Right cardiac atrium (tissue), 5 donors: Measurements from ENCODE around the gene RFX7. TPM values are rescaled to one million over a fixed set of nuclear protein-coding genes. Genes with fewer than 3 reads are reported as not detected.
A peak's percentile ranks its signal among the peaks of the same experiment; 100 is the strongest.

Experiments
- ATAC-seq, 2 donors: fragments of 200-7000 bp; cut with Tn5 transposase; one replicate each; pipeline versions ENCODE4 v1.8.0 to v1.9.1; 2020; ENCODE audit warnings: moderate library complexity in 2 of 2, mild to moderate bottlenecking in 1 of 2
- DNase-seq, 3 donors: peaks; one replicate each; pipeline ENCODE4 v3.0.0-alpha.2; 2020
- H3K27ac ChIP-seq: one replicate; pipeline ENCODE4 v1.5.1; 2013; ENCODE audit warnings: mild to moderate bottlenecking, low read length, control low read depth, moderate library complexity
- H3K27me3 ChIP-seq: one replicate; pipeline ENCODE4 v1.6.1; 2013; ENCODE audit not compliant: control insufficient read depth, insufficient read depth
- H3K4me1 ChIP-seq: one replicate; pipeline ENCODE4 v1.6.1; 2013; ENCODE audit warnings: low read length; ENCODE audit not compliant: control insufficient read depth, insufficient read depth
- H3K4me3 ChIP-seq: one replicate; pipeline ENCODE4 v1.5.1; 2013; ENCODE audit warnings: low read length, control low read depth
- H3K9me3 ChIP-seq: one replicate; pipeline ENCODE4 v1.6.1; 2013; ENCODE audit warnings: low read length; ENCODE audit not compliant: control insufficient read depth
- WGBS: extraction: QIAGEN DNeasy Blood & Tissue Kit; methylation state at CpG from one replicate; pipeline ENCODE4 v1.1.7; 2013; 5-methylcytosine and 5-hydroxymethylcytosine counted together
- intact Hi-C, 4 donors: fragments of 100-400 bp; cut with DNase I; formaldehyde crosslinking; loops; one replicate each; pipeline versions ENCODE4 v1.11.0 to v1.14.0; 2022 to 2023
- polyA plus RNA-seq: library from polyadenylated mRNA; stranded (reverse); fragments of 200-250 nt; gene quantifications from one replicate; pipeline ENCODE4 v1.2.3, GENCODE V29; 2013
- total RNA-seq, 4 donors: library from RNA; stranded (reverse); fragmentation: NEBNext Ultra II Directional; extraction: Animal tissue kit (Norgen Biotek cat#: 25700); gene quantifications; one replicate each; pipeline ENCODE4 v1.2.1, GENCODE V29; 2021
- donor health status: healthy with polysubstance abuse.
- donor health status: DM: no; HTN: yes; CAD: no.
- donor health status: DM: no; HTN: no; CAD: no.
- donor health status: DM: no; HTN: yes; CAD: no; lungs with severe emphysema.
- donor health status: DM: yes; HTN: yes; CAD: no.

The RFX7 gene
- total and polyA plus RNA-seq, 5 donors: 1.1 to 10.1 (median 8.6) TPM

DNA sequence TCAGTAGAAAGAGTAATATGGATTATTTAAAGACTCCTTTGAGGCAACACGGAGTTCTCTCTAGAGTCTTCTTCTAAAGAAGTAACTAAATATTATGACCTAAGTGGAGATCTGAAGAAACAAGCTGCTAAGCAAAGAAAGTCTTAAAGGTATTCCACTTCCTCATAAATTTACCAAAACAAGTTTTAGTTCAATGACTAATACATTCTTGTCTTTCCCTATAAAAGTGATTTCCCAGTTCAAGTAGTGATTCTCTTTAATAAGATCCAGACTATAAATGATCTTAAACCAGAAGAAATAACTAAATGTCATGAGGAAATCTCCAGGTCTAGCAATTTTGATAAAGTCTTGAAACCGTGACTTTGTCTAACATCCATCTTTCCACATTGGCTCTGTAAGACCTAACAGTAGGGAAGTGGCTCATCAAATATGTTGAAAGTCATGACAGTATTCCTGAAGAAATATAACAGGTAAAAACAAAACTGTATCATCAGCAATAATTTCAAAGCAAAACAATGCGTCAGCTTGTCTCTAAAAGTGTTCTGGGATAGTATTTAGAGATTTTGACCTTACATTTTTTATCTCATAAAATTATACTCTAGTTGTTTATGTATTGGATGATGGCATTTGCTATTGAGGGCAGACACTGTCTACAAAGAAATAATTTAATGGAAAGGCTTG, 198.5 kb downstream of the RFX7 start:
- DNase-seq: no peak
- Histone ChIP-seq H3K27me3 (no peaks in the 10 kb centered on the region), H3K9me3 (no peaks in the 10 kb centered on the region), H3K4me3 (no peak overlapping the region), H3K4me1 (no peaks in the 10 kb centered on the region), H3K27ac (no peak overlapping the region)
- no peak for ATAC-seq
- WGBS: 89% methylated on average over 3 of the region's 3 CpGs
- intact Hi-C loops: no loop called here

DNA sequence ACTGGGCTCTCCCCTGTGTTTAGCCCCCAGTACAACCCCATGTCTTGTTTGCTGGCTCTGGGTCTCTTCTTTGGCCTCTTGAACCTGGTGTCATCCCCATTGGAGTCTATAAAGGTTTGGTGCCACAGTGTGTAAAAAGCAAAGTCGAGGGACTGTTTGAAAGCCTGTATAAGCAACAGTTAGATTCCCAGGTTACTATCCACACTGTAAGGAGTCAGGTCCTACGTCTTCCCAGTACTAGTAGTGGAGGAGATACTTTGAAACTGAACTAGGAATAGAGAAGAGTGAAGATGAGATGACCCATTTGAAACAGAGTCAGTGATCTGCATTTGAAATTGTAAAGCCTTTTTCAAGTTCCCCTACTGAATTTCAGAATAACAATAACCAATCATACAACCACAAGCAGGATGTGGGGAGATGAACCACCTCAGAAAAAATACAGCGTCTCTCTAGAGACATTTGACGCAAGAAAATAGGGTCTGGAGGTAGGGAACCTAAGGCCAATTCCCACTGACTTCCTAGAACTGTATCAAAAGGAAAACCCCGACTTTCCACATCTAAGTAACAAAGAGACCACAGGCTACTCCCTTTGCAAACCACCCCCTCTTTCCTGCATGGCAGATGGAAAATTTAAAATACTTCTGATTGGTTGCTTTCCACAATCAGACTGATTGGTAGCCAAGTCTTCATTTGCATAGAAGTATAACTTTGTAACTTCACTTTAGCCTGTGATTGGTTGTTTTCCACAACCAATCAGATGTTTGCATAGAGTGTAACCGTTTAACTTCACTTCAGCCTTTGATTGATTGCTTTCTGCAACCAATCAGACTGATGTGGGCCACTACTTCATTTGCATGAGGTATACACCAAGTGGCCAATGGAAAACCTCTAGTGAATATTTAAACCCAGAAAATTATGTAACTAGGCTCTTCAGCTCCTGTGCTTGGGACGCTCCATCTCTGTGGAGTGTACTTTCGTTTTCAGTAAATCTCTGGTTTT, 200.4 kb downstream of the RFX7 start:
- no peak overlapping the region for H3K4me3 ChIP-seq
- ATAC-seq: no peak
- no peaks in the 10 kb centered on the region for H3K9me3 ChIP-seq
- 71% methylated on average over 8 of the region's 8 CpGs for WGBS
- H3K27ac ChIP-seq: no peak overlapping the region
- no peaks in the 10 kb centered on the region for H3K4me1 ChIP-seq
- DNase-seq: no peak
- intact Hi-C loops: no loop called here
- no peaks in the 10 kb centered on the region for H3K27me3 ChIP-seq

DNA sequence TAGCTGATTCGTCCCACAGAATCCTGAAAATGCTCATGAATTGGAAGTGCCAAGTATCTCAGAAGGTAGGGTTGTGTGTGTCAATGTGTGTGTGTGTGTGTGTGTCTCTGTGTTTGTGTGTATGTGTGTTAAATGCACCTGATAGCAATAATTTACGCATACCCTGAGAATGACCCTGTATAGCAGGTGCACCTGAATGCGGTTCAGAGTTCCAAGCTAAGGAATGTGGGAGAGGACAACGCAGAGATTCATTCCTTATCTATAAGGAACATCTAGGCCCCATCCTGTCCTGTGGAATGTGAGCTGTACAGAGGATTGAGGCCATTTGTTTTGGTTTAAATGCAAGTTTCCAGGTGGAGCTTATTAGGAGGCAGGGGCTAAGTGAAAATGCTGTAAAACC, 201.2 kb downstream of the RFX7 start:
- Histone ChIP-seq H3K4me1 (no peaks in the 10 kb centered on the region), H3K9me3 (no peaks in the 10 kb centered on the region), H3K27me3 (no peaks in the 10 kb centered on the region), H3K27ac (no peak overlapping the region), H3K4me3 (no peak overlapping the region)
- ATAC-seq (no peak), DNase-seq (no peak)
- WGBS: 73% methylated on average over 4 of the region's 4 CpGs
- intact Hi-C loops: no loop called here

- no peak overlapping the region for H3K4me3 ChIP-seq
- no peaks in the 10 kb centered on the region for H3K4me1 ChIP-seq
- 89% methylated on average over 1 of the region's 1 CpG for WGBS
- H3K27me3 ChIP-seq: no peaks in the 10 kb centered on the region
- H3K27ac ChIP-seq: no peak overlapping the region
- ATAC-seq: no peak
- DNase-seq: no peak
- H3K9me3 ChIP-seq: no peaks in the 10 kb centered on the region
- intact Hi-C loops: no loop called here
Observed at GRCh38 chr15:56042031-56042430, 201.6 kb downstream of the RFX7 start.

GRCh38 chr15:56040081-56041035, 203.3 kb downstream of the RFX7 start:
- Histone ChIP-seq H3K4me1 (no peaks in the 10 kb centered on the region), H3K27ac (no peak overlapping the region), H3K27me3 (no peaks in the 10 kb centered on the region), H3K9me3 (no peaks in the 10 kb centered on the region), H3K4me3 (no peak overlapping the region)
- ATAC-seq (peak; percentile 60 to 81), DNase-seq (peak in 2 of 3 donors; percentile 44 to 50)
- 54% methylated on average over 8 of the region's 8 CpGs for WGBS
- intact Hi-C loops: no loop called here

DNA sequence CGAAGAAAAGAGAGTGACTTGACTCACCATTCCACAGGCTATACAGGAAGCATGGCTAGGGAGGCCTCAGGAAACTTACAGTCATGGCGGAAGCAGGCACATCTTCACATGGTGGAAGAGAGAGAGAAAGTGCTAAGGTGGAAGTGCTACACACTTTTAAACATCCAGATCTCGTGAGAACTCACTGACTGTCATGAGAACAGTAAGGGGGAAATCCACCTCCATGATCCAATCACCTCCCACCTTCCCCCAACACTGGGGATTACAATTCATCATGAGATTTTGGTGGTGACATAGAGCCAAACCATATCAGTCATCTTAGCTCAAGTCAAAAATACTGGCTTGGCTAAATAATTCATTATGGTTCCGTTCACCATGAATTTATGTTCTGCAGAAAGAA, 205.0 kb downstream of the RFX7 start:
- no peaks in the 10 kb centered on the region for H3K9me3 ChIP-seq
- H3K27ac ChIP-seq: no peak overlapping the region
- H3K4me1 ChIP-seq: no peaks in the 10 kb centered on the region
- intact Hi-C loops: no loop called here
- DNase-seq (no peak), ATAC-seq (no peak)
- WGBS: 92% methylated on average over 4 of the region's 4 CpGs
- no peak overlapping the region for H3K4me3 ChIP-seq
- H3K27me3 ChIP-seq: no peaks in the 10 kb centered on the region

DNA sequence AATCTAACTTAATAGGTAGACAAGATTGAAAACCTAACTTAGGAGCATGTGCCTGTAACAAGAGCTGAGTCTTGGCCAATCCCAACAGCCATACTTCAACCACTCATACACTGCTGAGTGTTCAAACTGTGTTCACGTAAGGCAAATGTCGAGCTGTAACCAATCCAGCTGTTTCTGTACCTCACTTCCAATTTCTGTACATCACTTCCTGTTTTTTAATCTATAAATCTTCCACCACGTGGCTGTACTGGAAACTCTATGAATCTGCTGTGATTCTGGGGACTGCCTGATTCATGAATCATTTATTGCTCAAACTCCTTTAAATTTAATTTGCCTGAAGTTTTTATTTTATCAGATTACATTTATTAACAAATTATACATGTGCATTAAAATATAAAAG, 205.7 kb downstream of the RFX7 start:
- 50% methylated on average over 3 of the region's 3 CpGs for WGBS
- ATAC-seq: no peak
- H3K4me1 ChIP-seq: no peaks in the 10 kb centered on the region
- no peak for DNase-seq
- no peaks in the 10 kb centered on the region for H3K27me3 ChIP-seq
- no peak overlapping the region for H3K27ac ChIP-seq
- H3K9me3 ChIP-seq: no peaks in the 10 kb centered on the region
- intact Hi-C loops: no loop called here
- no peak overlapping the region for H3K4me3 ChIP-seq

Other genes starting within 250 kb of the RFX7 start
- 1 to 10 TPM; 1.3 to 1.6 (median 1.5) TPM for gene TEX9, start 121.5 kb upstream of the RFX7 start, total RNA-seq
- 0.27 TPM for gene TEX9, start 121.5 kb upstream of the RFX7 start, polyA plus RNA-seq
- 1 to 10 TPM; 1.1 to 2.9 (median 2.1) TPM for gene MNS1, start 221.3 kb upstream of the RFX7 start, total RNA-seq
- 2.9 TPM for gene MNS1, start 221.3 kb upstream of the RFX7 start, polyA plus RNA-seq